ENCODE data around the gene KRT24. TPM values are rescaled to one million over a fixed set of nuclear protein-coding genes. Genes with fewer than 3 reads are reported as not detected.
A peak's percentile ranks its signal among the peaks of the same experiment; 100 is the strongest.

The KRT24 gene
- polyA plus RNA-seq, 4 donors = 0.18 TPM; not detected in 3

- DNase-seq (ENCODE audit: low read depth in 4 of 4, low spot score in 3 of 4) = no peak
Measured at GRCh38 chr17:40695874-40696472, 7.6 kb downstream of the KRT24 start.

DNA sequence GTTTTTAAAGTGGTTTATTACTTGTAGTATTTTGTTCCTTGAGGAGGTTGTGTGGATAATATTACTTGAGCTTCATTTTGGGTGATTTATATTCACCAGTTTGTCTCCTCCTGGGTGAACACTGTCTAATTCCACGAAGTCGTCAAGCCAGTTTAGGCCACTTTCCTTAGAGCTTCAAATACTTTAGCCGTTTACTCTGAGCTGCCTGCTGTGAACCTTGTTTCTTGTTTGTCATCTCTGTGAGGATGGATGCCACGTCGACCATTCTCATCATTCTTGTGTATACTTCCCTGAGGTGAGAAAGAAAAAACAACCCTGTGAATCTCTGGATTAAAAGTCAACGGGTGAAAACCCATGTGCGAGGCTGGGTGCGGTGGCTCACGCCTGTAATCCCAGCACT lies 9.0 kb downstream of the KRT24 start:
- no peak for DNase-seq (ENCODE audit: low read depth in 4 of 4, low spot score in 3 of 4)

GRCh38 chr17:40687106-40687505 lies 16.4 kb downstream of the KRT24 start:
- DNase-seq (ENCODE audit: low read depth in 4 of 4, low spot score in 3 of 4) = no peak

DNA sequence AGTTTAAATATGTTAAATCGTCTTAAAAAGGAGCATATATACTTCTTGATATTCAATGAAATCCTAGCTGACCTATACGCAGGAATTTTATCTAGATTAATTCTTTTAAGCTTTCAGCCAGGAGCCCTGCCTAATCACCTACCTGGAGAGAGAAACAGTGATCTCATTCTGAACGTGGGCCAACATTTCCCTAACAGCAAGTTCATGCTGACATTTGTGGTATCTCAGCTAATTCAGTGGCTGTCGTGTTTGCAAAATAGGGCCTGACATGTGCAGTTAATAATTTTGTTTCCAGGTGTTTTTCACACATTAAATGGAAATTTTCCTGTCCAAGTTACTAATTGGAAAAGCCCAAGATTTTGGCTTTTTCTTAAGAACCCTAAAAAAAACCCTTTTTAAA lies 17.4 kb downstream of the KRT24 start:
- DNase-seq (ENCODE audit: low read depth in 4 of 4, low spot score in 3 of 4) = no peak

GRCh38 chr17:40680998-40681397 lies 22.6 kb downstream of the KRT24 start:
- DNase-seq (ENCODE audit: low read depth in 4 of 4, low spot score in 3 of 4) = no peak

GRCh38 chr17:40679523-40679907 lies 24.0 kb downstream of the KRT24 start:
- no peak for DNase-seq (ENCODE audit: low read depth in 4 of 4, low spot score in 3 of 4)

GRCh38 chr17:40678902-40679522 lies 24.5 kb downstream of the KRT24 start:
- no peak for DNase-seq (ENCODE audit: low read depth in 4 of 4, low spot score in 3 of 4)

DNA sequence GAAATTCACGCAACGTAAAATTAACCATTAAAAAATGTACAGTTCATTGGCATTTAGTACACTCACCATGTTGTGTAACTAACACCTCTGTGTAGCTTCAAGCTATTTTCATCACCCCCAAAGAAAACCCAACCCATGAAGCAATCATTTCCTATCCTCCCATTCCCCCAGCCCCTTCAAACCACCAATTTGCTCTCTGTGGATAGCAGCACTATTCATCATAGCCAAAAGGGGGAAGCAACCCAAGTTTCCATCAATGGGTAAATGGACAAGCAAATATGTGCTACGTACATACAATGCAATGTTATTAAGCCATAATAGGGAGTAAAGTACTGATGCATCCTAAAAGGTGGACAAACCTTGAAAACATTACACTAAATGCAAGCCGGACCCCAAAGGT lies 27.6 kb downstream of the KRT24 start:
- no peak for DNase-seq (ENCODE audit: low read depth in 4 of 4, low spot score in 3 of 4)

- no peak for DNase-seq (ENCODE audit: low read depth in 4 of 4, low spot score in 3 of 4)
Measured at GRCh38 chr17:40672654-40673053, 30.9 kb downstream of the KRT24 start.

GRCh38 chr17:40671282-40671681 lies 32.3 kb downstream of the KRT24 start:
- no peak for DNase-seq (ENCODE audit: low read depth in 4 of 4, low spot score in 3 of 4)

GRCh38 chr17:40666331-40666730 lies 37.2 kb downstream of the KRT24 start:
- no peak for DNase-seq (ENCODE audit: low read depth in 4 of 4, low spot score in 3 of 4)

GRCh38 chr17:40664582-40665333 lies 38.8 kb downstream of the KRT24 start, which contains the start of gene KRT222:
TSS of gene KRT222 (minus strand) at chr17:40665177. CDS start at chr17:40665099, 78 bp downstream.
- no peak for DNase-seq (ENCODE audit: low read depth in 4 of 4, low spot score in 3 of 4)

DNA sequence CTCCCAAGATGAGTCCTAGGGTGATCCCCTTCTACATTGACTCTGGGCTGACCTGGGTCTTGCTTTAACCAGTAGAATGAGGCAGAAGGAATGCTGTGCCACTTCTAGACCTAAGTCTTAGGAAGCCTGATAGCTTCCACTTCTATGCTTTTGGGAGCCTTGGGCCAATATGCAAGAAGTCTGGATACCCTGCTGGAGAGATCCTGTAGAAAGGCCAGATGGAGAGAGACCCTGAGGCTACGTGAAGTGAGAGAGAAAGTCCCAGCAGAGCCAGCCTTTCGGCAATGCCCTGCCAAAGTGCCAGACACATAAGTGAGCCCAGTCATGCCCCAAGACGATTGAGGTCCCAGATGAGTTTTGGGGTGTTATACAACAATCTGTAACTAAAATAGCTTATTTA lies 40.3 kb downstream of the KRT24 start:
- no peak for DNase-seq (ENCODE audit: low read depth in 4 of 4, low spot score in 3 of 4)

- DNase-seq (ENCODE audit: low read depth in 4 of 4, low spot score in 3 of 4) = no peak
Measured at GRCh38 chr17:40659911-40660310, 43.6 kb downstream of the KRT24 start.

DNA sequence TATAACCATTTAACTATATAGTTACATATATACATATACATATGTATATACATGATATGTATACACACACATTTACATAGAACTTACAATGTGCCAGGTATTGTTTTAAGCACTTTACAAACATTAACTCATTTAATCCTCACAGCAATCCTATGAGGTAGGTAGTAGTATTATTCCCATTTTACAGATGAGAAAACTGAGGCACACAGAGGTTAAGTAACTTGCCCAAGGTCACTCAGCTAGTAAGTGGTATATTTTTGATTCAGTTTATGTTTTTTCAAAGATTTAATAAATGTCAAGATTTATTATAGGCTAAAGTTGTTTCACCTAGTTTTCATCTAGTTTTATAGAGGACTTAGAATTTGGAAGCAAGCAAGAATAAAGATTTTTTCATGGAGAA lies 45.2 kb downstream of the KRT24 start:
- no peak for DNase-seq (ENCODE audit: low read depth in 4 of 4, low spot score in 3 of 4)

DNA sequence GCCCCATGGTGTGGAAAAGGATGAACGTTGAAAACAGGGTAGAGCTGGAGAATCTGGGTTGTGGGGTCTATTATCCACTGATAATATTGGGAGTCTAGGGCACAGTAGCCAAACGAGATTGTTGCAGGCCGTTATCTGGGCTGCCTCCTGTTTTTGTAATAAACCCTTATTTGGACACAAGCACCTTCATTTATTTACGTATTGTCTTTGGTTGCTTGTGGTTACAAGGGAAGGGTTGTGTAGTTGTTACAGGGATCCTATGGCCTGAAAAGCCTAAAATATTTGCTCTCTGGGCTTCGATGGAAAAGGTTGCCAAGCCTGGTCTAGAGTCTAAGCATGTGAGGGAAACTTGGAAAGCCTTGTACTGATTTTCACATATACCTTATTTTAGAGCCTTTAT lies 51.6 kb downstream of the KRT24 start:
- no peak for DNase-seq (ENCODE audit: low read depth in 4 of 4, low spot score in 3 of 4)

GRCh38 chr17:40648384-40648968 lies 55.1 kb downstream of the KRT24 start:
- peak in 1 of 4 donors; percentile 62 for DNase-seq (ENCODE audit: low read depth in 4 of 4, low spot score in 3 of 4)
